Prostate gland (tissue), 2 donors: Measurements from ENCODE around the gene ASB16.

Experiments
- POLR2A ChIP-seq: fragments of 450-650 bp; IDR thresholded peaks from one replicate; pipeline ENCODE4 v1.6.1; 2016; ENCODE audit warnings: antibody characterized with exemption, mild to moderate bottlenecking
- TF ChIP-seq, protein P1 (sequence below), 4 experiments: fragments of 200-600 bp in 2 of 4; fragments of 450-650 bp in 2 of 4; sonication (generic) in 2 of 4; IDR thresholded peaks; 1 replicate in 3 of 4; 2 replicates in 1 of 4; pipeline ENCODE4 v1.5.1; 2016 to 2019; ENCODE audit warnings: antibody characterized with exemption in 4 of 4, mild to moderate bottlenecking in 2 of 4, moderate library complexity in 2 of 4

DNA sequence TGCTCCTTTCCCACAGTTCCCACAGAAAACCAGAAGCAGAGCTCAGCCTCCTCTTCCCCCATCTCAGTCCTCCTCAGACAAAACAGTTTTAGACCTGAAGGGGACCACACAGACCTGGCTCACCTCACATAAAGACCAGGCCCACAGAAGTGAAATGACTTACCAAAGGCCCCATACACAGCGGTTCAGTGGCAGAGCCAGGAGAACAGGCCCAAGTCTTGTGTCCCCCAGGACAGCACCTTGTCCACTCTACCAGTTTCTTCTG lies 43.7 kb downstream of the ASB16 start:
- TF ChIP-seq, protein P1, sequence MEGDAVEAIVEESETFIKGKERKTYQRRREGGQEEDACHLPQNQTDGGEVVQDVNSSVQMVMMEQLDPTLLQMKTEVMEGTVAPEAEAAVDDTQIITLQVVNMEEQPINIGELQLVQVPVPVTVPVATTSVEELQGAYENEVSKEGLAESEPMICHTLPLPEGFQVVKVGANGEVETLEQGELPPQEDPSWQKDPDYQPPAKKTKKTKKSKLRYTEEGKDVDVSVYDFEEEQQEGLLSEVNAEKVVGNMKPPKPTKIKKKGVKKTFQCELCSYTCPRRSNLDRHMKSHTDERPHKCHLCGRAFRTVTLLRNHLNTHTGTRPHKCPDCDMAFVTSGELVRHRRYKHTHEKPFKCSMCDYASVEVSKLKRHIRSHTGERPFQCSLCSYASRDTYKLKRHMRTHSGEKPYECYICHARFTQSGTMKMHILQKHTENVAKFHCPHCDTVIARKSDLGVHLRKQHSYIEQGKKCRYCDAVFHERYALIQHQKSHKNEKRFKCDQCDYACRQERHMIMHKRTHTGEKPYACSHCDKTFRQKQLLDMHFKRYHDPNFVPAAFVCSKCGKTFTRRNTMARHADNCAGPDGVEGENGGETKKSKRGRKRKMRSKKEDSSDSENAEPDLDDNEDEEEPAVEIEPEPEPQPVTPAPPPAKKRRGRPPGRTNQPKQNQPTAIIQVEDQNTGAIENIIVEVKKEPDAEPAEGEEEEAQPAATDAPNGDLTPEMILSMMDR (IDR thresholded peaks at IDR 0.05): no peak
- no peak for TF ChIP-seq POLR2A
